Right lobe of liver (tissue), 6 donors: ENCODE measurements around the gene KIAA1958. TPM values are rescaled to one million over a fixed set of nuclear protein-coding genes. Genes with fewer than 3 reads are reported as not detected.

Source experiments
- ATAC-seq, 4 donors: fragments of 200-7000 bp; cut with Tn5 transposase; one replicate each; pipeline ENCODE4 v1.9.1; 2020; ENCODE audit warnings: mild to moderate bottlenecking in 4 of 4, moderate library complexity in 4 of 4
- DNase-seq, 3 donors: peaks; one replicate each; pipeline ENCODE4 v3.0.0-alpha.2; 2020
- H3K27ac ChIP-seq, 3 donors: fragments of 200-600 bp; one replicate each; pipeline ENCODE4 v1.8.0; 2022
- H3K27me3 ChIP-seq, 2 donors: fragments of 200-600 bp; one replicate each; pipeline ENCODE4 v1.8.0; 2022
- H3K36me3 ChIP-seq, 4 donors: fragments of 200-600 bp; sonication (generic) in 1 of 4; one replicate each; pipeline versions ENCODE4 v1.5.1 to v1.8.0; 2017 to 2022; ENCODE audit warnings: control low read depth in 1 of 4
- H3K4me1 ChIP-seq, 4 donors: fragments of 200-600 bp; sonication (generic) in 1 of 4; one replicate each; pipeline versions ENCODE4 v1.5.1 to v1.8.0; 2017 to 2022; ENCODE audit warnings: control low read depth in 1 of 4
- H3K4me3 ChIP-seq, 3 donors: fragments of 200-600 bp; one replicate each; pipeline ENCODE4 v1.8.0; 2022
- H3K9me3 ChIP-seq, 4 donors: fragments of 200-600 bp; sonication (generic) in 1 of 4; one replicate each; pipeline versions ENCODE4 v1.5.1 to v1.8.0; 2017 to 2022; ENCODE audit warnings: control low read depth in 1 of 4
- POLR2A ChIP-seq: fragments of 450-650 bp; IDR thresholded peaks from one replicate; pipeline ENCODE4 v1.6.1; 2017; ENCODE audit warnings: antibody characterized with exemption, mild to moderate bottlenecking
- WGBS: methylation state at CpG from one replicate; pipeline ENCODE4 v1.1.6; 2018; ENCODE audit warnings: low coverage, low lambda C conversion rate; ENCODE audit not compliant: insufficient coverage; ENCODE audit errors: missing lambda C conversion rate; 5-methylcytosine and 5-hydroxymethylcytosine counted together
- intact Hi-C, 2 donors: fragments of 100-400 bp; cut with DNase I; formaldehyde crosslinking; loops; one replicate each; pipeline versions ENCODE4 v1.11.2 to v1.14.1; 2022
- total RNA-seq, 6 experiments: library from RNA; depleted of rRNA in 2 of 6; stranded (reverse); fragments of >200 nt in 2 of 6; fragmentation: NEBNext Ultra II Directional in 3 of 6; extraction: Animal tissue kit (Norgen Biotek cat#: 25700) in 3 of 6; gene quantifications; one replicate each; pipeline versions ENCODE4 v1.1.0 to v1.2.4, GENCODE V29; 2016 to 2023
- TF ChIP-seq, protein P1 (sequence below), 4 donors: fragments of 200-600 bp in 3 of 4; fragments of 450-650 bp in 1 of 4; IDR thresholded peaks; one replicate each; pipeline versions ENCODE4 v1.5.1 to v1.8.0; 2016 to 2022; ENCODE audit warnings: antibody characterized with exemption in 4 of 4, mild to moderate bottlenecking in 2 of 4
- donor health status: DM: no; HTN: yes; CAD: no.
- donor health status: DM: no; HTN: no; CAD: no.
- donor health status: DM: no; HTN: no; CAD: no.
- donor health status: DM: no; HTN: yes; CAD: no.
- donor health status: DM: no; HTN: yes; CAD: no.

KIAA1958 gene
- total RNA-seq, 6 experiments from 2014 or later: 5.7 to 8.1 (median 7.0) TPM

DNA sequence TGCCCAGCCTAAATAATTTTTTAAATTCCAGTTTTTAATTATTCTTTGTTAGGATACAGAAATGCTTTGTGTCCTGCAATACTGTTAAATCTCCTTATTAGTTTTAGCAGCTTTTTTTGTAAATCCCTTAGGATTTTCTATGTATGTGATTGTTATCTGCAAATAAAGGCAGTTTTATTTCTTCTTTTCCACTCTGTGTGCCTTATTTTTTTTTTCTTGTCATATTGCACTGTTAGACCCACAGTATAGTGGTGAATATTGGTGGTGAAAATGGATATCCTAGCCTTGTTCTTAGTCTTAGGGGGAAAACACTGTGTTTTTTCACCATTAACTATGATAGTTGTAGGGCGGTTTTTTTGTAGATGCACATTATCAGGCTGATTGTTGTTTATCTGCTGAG, 11.3 kb upstream of the KIAA1958 start:
- WGBS: 91% methylated on average over 1 of the region's 1 CpG
- peaks cover 0 to 12% (median 3%) of the 10 kb centered on the region in 4 donors for H3K36me3 ChIP-seq
- no peaks in the 10 kb centered on the region for H3K4me1 ChIP-seq
- no peak overlapping the region for H3K27ac ChIP-seq
- DNase-seq: no peak
- H3K9me3 ChIP-seq: peaks cover 0 to 5% (median 0%) of the 10 kb centered on the region in 4 donors
- H3K27me3 ChIP-seq: no peaks in the 10 kb centered on the region
- ATAC-seq: no peak
- TF ChIP-seq, protein P1, sequence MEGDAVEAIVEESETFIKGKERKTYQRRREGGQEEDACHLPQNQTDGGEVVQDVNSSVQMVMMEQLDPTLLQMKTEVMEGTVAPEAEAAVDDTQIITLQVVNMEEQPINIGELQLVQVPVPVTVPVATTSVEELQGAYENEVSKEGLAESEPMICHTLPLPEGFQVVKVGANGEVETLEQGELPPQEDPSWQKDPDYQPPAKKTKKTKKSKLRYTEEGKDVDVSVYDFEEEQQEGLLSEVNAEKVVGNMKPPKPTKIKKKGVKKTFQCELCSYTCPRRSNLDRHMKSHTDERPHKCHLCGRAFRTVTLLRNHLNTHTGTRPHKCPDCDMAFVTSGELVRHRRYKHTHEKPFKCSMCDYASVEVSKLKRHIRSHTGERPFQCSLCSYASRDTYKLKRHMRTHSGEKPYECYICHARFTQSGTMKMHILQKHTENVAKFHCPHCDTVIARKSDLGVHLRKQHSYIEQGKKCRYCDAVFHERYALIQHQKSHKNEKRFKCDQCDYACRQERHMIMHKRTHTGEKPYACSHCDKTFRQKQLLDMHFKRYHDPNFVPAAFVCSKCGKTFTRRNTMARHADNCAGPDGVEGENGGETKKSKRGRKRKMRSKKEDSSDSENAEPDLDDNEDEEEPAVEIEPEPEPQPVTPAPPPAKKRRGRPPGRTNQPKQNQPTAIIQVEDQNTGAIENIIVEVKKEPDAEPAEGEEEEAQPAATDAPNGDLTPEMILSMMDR (IDR thresholded peaks at IDR 0.05): no peak
- no peak for TF ChIP-seq POLR2A
- H3K4me3 ChIP-seq: no peak overlapping the region
- intact Hi-C loops: no loop called here

DNA sequence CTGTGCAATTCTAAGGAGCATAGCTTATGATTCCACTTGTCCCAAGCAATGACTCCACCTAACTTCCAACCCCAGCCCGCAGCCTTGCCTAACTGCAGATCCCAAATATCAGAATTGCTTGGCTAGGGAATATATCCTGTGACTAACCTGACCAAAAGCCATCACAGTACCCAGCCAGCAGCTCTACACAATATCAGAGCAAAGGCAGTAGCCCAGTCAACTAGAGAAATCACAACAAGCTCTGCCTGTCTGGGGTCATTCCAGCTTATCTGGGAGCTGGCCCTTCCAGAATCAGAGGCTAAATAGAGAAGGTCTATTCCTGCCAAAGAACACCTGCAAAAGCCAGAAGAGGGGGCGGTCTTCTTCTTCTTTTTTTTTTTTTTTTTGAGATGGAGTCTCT, 9.3 kb upstream of the KIAA1958 start:
- Histone ChIP-seq H3K9me3 (peaks cover 0 to 5% (median 0%) of the 10 kb centered on the region in 4 donors), H3K27ac (no peak overlapping the region), H3K36me3 (peaks cover 0 to 3% (median 0%) of the 10 kb centered on the region in 4 donors), H3K4me3 (no peak overlapping the region), H3K27me3 (no peaks in the 10 kb centered on the region), H3K4me1 (no peaks in the 10 kb centered on the region)
- 100% methylated on average over 1 of the region's 2 CpGs for WGBS
- DNase-seq: no peak
- intact Hi-C loops: no loop called here
- ATAC-seq: no peak
- TF ChIP-seq, protein P1 (IDR thresholded peaks at IDR 0.05): no peak
- TF ChIP-seq POLR2A: no peak

DNA sequence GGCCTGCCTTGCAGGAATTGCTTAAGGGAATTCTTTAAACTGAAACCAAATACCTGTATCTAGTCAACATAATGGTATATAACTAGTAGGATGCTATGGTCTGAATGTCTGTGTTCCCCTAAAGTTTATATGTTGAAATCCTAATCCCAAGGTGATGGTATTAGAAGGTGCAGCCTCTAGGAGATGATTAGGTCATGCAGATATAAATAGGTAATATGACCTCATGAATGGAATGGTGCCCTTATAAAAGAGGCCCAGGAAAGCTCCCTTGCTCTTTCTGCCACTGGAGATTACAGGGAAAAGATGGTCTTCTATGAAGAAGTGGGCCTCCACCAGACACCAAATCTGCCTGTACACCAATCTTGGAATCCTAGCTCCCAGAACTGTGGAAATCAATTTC, 7.4 kb upstream of the KIAA1958 start:
- intact Hi-C loops: no loop called here
- Histone ChIP-seq H3K27ac (no peak overlapping the region), H3K4me1 (no peaks in the 10 kb centered on the region), H3K9me3 (peaks cover 0 to 5% (median 0%) of the 10 kb centered on the region in 4 donors), H3K27me3 (no peaks in the 10 kb centered on the region), H3K4me3 (no peak overlapping the region), H3K36me3 (no peaks in the 10 kb centered on the region)
- ATAC-seq (no peak), DNase-seq (no peak)
- TF ChIP-seq POLR2A: no peak
- TF ChIP-seq, protein P1 (IDR thresholded peaks at IDR 0.05): no peak

DNA sequence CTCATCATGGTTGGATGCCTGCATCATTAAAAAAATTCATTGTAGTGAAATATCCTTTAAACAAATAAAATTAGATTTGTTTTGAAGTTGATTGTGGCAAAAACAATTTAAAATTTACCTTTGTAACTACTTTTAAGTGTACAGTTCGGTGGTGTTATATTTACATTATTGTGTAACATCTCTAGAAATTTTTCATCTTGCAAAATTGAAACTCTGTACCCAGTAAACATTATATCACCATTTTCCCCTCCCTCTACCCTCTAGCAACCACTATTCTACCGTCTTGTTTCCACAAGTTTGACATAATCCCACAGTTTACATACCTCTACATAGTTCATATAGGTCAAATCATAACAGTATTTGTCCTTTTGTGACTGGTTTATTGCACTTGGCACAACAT, 2.0 kb upstream of the KIAA1958 start:
- TF ChIP-seq, protein P1 (IDR thresholded peaks at IDR 0.05): no peak
- TF ChIP-seq POLR2A: no peak
- WGBS: 21% methylated on average over 2 of the region's 2 CpGs
- Histone ChIP-seq H3K27ac (no peak overlapping the region), H3K4me1 (peaks cover 0 to 17% (median 2%) of the 10 kb centered on the region in 4 donors), H3K9me3 (no peaks in the 10 kb centered on the region), H3K36me3 (no peaks in the 10 kb centered on the region), H3K27me3 (no peaks in the 10 kb centered on the region), H3K4me3 (no peak overlapping the region)
- intact Hi-C loops: no loop called here
- DNase-seq: no peak
- ATAC-seq: no peak

DNA sequence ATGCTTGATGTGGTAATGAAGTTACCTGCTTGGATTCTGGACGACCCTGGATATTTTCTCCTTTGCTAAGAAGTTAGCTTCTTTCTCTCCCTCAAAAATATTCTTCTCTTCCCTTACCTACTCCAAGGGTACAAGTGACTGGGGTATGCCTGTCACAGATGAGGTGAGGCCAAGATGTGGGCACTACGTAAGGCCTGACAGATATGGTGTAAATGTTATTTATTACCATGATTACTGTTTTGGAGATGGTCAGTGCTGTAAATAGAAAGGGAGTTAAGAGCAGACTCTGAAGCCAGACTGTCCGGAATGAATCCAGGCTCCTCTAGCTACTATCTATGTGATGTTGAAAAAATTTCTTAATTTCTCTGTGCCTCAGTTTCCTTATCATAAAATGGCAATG, 1.1 kb upstream of the KIAA1958 start:
- 84% methylated on average over 3 of the region's 3 CpGs for WGBS
- intact Hi-C loops: no loop called here
- H3K9me3 ChIP-seq: no peaks in the 10 kb centered on the region
- H3K36me3 ChIP-seq: no peaks in the 10 kb centered on the region
- DNase-seq: no peak
- peaks cover 0 to 25% (median 3%) of the 10 kb centered on the region in 4 donors for H3K4me1 ChIP-seq
- H3K27ac ChIP-seq: no peak overlapping the region
- TF ChIP-seq, protein P1 (IDR thresholded peaks at IDR 0.05): no peak
- TF ChIP-seq POLR2A: no peak
- no peak for ATAC-seq
- H3K27me3 ChIP-seq: no peaks in the 10 kb centered on the region
- H3K4me3 ChIP-seq: peak overlapping the region in 1 of 3 donors; percentile 92
